ENCODE data around the gene WDFY4.

WDFY4 gene

GRCh38 chr10:48655411-48656240 lies 29.0 kb upstream of the WDFY4 start:
- peak; percentile 17 for DNase-seq (ENCODE audit: low read depth)
- peak overlapping the region; percentile 40 for H3K4me3 ChIP-seq (ENCODE audit: low read depth, low read length)
- TF ChIP-seq, protein P1, sequence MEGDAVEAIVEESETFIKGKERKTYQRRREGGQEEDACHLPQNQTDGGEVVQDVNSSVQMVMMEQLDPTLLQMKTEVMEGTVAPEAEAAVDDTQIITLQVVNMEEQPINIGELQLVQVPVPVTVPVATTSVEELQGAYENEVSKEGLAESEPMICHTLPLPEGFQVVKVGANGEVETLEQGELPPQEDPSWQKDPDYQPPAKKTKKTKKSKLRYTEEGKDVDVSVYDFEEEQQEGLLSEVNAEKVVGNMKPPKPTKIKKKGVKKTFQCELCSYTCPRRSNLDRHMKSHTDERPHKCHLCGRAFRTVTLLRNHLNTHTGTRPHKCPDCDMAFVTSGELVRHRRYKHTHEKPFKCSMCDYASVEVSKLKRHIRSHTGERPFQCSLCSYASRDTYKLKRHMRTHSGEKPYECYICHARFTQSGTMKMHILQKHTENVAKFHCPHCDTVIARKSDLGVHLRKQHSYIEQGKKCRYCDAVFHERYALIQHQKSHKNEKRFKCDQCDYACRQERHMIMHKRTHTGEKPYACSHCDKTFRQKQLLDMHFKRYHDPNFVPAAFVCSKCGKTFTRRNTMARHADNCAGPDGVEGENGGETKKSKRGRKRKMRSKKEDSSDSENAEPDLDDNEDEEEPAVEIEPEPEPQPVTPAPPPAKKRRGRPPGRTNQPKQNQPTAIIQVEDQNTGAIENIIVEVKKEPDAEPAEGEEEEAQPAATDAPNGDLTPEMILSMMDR (IDR thresholded peaks at IDR 0.05; ENCODE audit: control insufficient read depth, extremely low read depth, insufficient read depth), result no peak

- peak overlapping the region; percentile 41 for H3K4me3 ChIP-seq (ENCODE audit: low read depth, low read length)
- TF ChIP-seq, protein P1 (IDR thresholded peaks at IDR 0.05; ENCODE audit: control insufficient read depth, extremely low read depth, insufficient read depth), result peak; percentile 100
- peak; percentile 51 for DNase-seq (ENCODE audit: low read depth)
These were observed 28.3 kb upstream of the WDFY4 start for GRCh38 chr10:48656241-48656913.

DNA sequence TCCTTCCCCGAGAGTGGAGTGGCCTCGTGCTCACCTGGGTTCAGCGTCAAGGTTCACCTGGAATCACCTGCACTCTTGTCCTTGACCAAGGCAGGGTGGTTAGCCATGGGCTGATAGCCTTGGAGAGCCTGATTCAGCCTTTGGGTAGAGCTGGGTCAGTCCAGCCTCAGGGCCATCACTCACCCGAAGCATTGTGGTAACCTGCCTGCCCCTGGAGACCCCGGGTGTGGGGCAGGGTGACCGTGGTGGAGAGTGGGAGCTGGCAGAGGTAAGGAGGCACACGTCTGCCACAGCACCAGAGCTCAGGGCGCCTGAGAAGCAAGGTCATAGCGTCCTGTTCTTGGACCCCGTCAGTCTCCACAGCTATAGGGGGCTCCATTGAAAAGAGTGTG lies 27.8 kb upstream of the WDFY4 start:
- no peak for DNase-seq (ENCODE audit: low read depth)
- H3K4me3 ChIP-seq (ENCODE audit: low read depth, low read length), result peak overlapping the region; percentile 41
- TF ChIP-seq, protein P1 (IDR thresholded peaks at IDR 0.05; ENCODE audit: control insufficient read depth, extremely low read depth, insufficient read depth), result no peak

- DNase-seq (ENCODE audit: low read depth), result no peak
- no peak overlapping the region for H3K4me3 ChIP-seq (ENCODE audit: low read depth, low read length)
- TF ChIP-seq, protein P1 (IDR thresholded peaks at IDR 0.05; ENCODE audit: control insufficient read depth, extremely low read depth, insufficient read depth), result no peak
These were observed 27.3 kb upstream of the WDFY4 start for GRCh38 chr10:48657416-48657815.

- H3K4me3 ChIP-seq (ENCODE audit: low read depth, low read length), result no peak overlapping the region
- peak; percentile 21 for DNase-seq (ENCODE audit: low read depth)
- TF ChIP-seq, protein P1 (IDR thresholded peaks at IDR 0.05; ENCODE audit: control insufficient read depth, extremely low read depth, insufficient read depth), result peak; percentile 90
These were observed 26.3 kb upstream of the WDFY4 start for GRCh38 chr10:48658243-48658974.

GRCh38 chr10:48658975-48659269 lies 25.8 kb upstream of the WDFY4 start:
- no peak overlapping the region for H3K4me3 ChIP-seq (ENCODE audit: low read depth, low read length)

More at GRCh38 chr10:48658975-48659269, 25.8 kb upstream of the WDFY4 start:
- TF ChIP-seq, protein P1 (IDR thresholded peaks at IDR 0.05; ENCODE audit: control insufficient read depth, extremely low read depth, insufficient read depth), result no peak
- no peak for DNase-seq (ENCODE audit: low read depth)

Measured in LNCaP clone FGC (cell line).